HT-29 (cell line): ENCODE measurements around the gene CC2D1B. TPM values are rescaled to one million over a fixed set of nuclear protein-coding genes. Genes with fewer than 3 reads are reported as not detected.
"Not testable (repeated sequence)": the region's sequence is repeated elsewhere in the genome, so short reads cannot be mapped to it uniquely, and the experiment has no call there.

ENCODE experiments used
- DNase-seq: peaks from one replicate; pipeline ENCODE4 v3.0.0-alpha.2; 2015; ENCODE audit warnings: low spot score
- total RNA-seq: library from RNA; depleted of rRNA; stranded (reverse); fragments of >200 nt; shearing (Covaris generic); gene quantifications from 2 replicates; pipeline ENCODE4 v1.2.3, GENCODE V29; 2014; rRNA removed

CC2D1B gene, protein sequence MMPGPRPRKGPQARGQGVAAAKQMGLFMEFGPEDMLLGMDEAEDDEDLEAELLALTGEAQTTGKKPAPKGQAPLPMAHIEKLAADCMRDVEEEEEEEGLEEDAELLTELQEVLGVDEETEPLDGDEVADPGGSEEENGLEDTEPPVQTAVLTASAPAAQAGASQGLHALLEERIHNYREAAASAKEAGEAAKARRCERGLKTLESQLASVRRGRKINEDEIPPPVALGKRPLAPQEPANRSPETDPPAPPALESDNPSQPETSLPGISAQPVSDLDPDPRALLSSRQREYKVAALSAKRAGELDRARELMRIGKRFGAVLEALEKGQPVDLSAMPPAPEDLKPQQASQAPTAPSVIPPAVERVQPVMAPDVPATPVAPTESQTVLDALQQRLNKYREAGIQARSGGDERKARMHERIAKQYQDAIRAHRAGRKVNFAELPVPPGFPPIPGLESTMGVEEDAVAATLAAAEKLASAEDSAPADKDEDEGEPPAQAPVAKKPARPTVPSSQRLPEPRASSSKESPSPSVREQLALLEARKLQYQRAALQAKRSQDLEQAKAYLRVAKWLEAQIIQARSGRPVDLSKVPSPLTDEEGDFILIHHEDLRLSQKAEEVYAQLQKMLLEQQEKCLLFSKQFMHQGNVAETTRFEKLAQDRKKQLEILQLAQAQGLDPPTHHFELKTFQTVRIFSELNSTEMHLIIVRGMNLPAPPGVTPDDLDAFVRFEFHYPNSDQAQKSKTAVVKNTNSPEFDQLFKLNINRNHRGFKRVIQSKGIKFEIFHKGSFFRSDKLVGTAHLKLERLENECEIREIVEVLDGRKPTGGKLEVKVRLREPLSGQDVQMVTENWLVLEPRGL
- total RNA-seq, result 32.5 and 32.9 TPM in 2 replicates

DNA sequence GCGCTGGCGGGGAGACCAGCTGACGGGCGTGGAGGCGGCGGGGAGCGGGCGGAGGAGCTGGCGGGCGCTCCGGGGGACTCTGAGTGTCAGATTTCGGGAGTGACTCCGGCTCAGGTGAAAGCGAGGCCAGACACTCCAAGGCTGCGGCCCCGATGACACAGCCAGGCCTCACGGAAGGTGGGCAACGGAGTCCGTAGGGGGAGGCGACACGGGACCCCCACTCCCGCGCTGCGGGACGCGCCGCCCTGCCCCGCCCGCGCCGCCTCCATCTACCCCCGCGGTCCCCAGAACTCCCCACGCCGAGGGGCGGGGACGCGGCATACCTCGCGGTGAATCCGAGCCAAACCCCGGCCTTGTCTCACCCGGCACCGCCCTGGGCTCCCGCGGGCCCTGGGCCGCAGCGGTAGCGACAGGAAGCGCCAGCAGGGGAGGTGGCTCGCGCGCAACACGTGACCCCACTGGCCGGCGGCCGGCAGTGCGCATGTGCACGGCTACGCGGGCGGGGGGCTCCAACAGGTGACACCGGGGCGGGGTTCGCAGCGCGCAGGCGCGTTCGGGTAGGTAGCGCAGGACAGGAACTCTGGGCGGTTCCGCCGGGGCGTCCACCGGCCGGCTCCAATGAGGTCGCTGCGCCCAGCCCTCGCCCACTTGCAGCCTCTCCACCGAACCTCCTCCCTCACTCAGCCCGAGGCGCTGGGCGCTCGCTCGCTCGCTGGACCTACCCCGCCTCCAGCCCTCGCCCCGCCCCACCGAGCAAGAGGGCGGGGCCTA lies at the start of gene CC2D1B:
CC2D1B (minus strand) TSS at position 460 of the 771 bp plus-strand sequence. CDS start 1,585 bp downstream, outside the sequence.
- DNase-seq, result peak; percentile 98

DNA sequence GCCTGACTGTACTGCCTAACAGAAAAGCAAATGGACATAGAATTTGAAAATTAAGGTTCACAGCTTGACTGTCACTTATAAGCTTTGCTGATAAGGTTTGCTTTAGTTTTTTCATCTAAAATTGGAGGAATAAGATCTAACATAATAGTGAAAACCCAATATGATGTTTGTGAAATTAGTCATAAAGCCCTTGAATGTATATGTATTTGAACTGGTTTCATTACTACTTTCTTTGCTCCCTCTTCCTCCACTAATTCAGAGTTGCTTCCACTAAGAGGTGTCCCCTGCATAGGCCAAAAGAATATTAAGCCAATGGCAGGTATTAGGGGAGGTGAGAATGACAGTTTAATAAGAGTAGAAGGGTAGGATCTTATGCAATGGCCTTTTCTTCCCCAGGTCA lies 48.9 kb upstream of the CC2D1B start:
- no peak for DNase-seq

DNA sequence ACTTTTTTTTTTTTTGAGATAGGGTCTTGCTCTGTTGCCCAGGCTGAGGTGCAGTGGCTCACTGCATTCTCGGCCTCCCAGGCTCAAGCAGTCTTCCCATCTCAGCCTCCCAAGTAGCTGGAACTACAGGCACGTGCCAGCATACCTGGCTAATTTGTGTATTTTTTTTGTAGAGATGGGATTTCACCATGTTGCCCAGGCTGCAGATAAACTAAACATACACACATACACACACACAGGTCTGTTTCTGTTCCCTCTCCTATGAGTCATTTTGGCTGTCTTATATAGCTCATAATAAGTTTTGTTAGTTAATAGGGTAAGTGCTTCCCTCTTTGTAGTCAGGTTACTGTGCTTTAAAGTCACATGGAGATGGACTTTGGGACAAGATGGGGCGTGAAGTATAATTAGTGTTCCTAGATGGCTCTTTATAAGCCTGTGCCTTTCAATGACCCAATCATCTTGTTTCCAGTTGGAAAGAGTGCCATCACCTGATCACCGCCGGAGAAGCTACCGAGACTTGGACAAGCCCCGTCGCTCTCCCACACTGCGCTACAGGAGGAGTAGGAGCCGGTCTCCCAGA lies 47.5 kb upstream of the CC2D1B start:
- DNase-seq, result no peak

DNA sequence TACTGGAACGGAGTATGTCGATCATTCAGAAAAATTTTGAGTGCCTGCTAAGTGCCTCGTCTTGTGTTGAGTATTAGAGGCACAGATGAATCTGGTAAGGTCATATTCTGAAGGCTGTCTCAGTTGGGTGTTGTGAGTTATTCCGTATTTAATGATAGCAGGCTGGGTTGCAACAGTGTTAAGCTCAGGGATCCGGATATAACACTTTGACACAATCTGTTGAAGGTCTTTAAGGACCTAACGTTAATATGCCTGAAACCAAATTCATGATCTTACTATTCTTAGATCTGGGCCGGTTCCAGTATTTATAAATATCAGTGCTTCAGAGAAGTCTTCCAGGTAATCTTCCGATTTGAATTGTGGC lies 39.0 kb upstream of the CC2D1B start:
- DNase-seq, result no peak

DNA sequence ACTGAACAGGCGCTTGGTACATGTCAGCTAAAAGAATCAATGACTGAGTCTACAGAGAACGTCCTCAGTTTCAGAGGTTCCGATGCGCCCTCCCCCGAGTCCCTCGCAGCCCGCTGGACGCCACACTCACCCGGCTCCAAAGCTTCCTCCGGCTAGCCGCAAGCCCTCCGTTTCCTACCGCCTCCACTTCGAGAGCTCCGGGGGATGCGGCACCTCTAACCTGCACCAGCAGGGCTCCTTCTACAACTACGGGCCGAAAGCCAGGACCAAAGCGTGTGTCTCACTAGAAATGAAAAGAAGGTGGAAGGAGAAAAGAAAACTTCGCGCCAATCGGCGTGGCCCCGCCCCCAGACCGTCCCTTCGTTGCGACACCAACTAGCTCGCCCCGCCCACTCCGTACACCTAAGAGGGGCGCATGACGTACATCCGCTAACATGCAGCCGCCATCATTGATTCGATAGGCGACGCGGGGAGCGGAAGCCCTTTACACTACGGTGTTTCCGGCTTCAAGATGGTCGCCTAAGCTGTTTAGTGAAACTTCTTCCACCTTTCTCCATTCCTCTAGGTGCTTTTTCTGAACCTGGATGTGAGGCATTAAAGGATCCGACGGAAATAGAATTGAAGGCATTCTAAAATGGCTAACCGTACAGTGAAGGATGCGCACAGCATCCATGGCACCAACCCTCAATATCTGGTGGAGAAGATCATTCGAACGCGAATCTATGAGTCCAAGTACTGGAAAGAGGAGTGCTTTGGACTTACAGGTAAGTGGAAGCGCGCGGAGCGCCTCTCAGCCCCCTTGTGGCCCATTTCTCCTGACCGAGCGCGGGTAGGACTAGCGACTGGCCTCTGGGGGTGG lies 38.3 kb upstream of the CC2D1B start, which contains the start of the genes ORC1 and PRPF38A:
ORC1 (minus strand) TSS at position 308 of the 859 bp plus-strand sequence. CDS start 2,200 bp downstream, outside the sequence.
PRPF38A (plus strand) TSS at position 487 of the 859 bp plus-strand sequence; CDS start at position 635, 148 bp downstream.
- peak; percentile 97 for DNase-seq

DNA sequence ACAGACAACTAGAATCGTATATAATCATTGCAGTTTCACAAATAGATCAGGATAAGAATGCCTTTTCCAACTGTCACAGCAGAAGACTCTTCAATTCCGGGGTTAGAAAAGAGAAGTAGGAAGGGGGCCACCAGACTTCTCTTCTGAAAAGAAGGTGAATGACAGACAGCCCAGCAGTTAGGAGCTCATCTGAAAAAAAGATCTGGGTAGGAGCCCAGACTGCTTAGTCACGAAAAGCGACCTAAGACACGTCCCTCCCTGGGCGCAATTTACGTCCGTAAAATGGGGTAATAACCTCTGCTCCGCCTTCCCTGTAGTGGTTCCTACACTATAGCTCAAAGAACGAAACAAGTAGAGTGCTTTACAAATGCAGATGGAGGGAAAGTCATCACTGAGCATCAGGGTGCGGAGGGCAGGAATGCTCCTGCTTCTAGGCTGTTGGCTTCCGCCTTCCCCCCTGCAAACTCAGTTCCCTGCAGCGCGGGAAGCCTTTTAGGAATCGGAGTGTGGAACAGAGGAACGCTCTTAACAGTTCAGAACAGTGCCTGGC lies 37.6 kb upstream of the CC2D1B start:
- no peak for DNase-seq

DNA sequence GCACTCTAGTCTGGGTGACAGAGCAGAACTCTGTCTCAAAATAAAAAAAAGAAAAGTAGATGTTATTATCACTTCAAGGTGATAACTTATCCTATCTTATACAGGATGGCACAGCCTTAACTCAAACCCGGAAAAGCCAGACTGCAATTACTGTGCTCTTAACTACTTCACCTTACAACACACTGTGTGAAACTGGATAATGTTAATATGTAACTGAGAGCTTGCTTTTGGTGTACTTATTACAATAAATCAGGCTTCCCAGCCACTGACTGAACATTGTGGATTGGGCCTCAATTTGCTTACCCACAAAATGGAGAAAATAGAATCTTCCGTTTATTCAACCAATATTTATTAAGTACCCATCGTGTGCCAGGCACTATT lies 36.8 kb upstream of the CC2D1B start:
- peak; percentile 18 for DNase-seq

DNA sequence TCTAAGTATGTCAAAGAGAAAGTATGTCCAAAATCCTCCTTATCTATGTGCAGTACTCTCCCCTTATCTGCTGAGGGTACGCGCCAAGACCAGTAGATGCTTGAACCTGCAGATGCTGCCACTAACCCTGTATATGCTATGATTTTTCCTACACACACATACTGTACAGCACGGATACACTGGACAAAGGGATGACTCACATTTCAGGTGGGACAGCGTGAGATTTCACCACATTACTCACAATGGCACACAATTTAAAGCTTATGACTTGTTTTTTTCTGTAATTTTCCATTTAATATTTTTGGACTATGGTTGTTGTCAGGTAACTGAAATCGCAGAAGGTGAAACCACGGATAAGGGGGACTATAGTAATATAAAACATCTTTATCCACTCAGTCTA lies 34.1 kb upstream of the CC2D1B start:
- no peak for DNase-seq

DNA sequence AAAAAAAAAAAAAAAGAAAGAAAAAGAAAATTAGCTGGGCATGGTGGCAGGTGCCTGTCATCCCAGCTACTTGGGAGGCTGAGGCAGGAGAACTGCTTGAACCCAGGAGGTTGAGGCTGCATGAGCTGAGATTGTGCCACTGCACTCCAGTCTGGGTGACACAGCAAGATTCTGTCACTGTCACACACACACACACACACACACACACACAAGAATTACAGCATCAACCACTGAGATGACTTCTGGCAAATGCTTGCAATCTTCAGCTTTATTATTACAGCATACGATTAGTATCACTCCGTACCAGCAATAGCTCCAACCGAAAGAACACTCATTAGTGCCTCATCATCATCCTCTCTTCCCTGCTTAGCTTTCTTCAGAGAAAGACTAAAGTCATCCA lies 33.6 kb upstream of the CC2D1B start:
- DNase-seq, result no peak

DNA sequence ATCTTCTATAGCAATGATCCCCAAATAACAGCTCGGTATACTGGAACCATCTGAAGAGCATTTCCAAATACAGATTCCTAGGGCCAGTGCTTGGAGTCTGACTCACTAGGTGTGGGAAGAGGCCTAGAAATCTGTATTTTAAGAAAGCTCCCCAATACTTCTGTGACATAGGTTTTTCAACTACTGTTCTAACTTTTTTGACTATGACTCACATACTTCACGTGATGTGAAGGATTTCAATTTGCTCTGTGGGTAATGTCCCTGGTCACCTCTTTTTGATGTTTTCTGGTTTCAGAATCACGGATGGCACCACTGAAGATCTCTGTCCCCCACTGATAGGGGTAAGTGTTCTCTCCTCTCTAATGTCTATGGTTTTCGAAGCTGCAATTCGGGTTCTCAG lies 27.2 kb upstream of the CC2D1B start:
- DNase-seq, result no peak

DNA sequence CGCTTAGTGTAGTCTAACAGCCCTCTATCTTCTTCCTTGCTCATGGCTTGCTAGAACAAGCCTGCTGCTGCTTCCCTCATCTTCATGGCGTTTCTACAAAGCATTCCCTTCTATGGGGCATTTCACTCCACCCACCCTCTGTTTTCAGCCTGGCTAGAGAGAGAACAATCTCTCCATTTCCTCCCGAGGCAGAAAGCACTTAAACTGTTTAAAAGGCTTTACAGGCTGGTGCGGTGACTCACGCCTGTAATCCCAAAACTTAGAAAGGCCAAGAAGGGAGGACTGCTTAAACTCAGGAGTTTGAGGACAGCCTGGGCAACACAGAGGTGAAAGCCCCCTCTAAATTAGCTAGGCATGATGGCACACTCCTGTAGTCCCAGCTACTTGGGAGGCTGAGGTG lies 20.5 kb upstream of the CC2D1B start:
- DNase-seq, result no peak

DNA sequence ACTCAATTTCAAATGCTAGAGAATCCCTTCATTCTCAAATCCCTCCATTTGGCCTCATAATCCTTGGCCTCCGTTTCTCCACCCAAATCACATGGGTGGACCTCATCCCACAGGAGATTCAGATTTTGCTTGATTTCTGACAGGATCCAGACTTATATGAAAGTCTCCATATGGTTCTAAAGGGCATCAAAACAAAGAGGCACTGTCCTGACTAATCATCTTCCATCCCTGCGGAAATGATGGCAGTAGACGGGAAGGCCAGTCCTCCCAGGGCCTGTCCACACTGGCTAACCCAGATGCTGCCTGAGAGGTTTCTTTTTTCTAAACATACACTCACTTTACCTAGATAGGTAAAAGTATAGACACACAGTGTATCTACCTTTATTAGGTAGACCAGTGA lies 19.4 kb upstream of the CC2D1B start:
- no peak for DNase-seq

DNA sequence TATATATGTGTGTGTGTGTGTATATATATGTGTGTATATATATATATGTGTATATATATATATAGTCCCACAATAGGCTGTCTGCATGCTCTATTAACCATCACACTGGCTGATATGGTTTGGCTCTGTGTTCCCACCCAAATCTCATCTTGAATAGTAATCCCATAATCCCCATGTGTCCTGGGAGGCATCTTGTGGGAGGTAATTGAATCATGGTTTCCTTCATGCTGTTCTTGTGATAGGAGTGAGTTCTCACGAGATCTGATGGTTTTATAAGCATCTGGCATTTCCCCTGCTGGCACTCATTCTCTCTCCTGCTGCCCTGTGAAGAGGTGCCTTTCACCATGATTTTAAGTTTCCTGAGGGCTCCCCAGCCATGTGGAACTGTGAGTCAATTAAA lies 3.8 kb upstream of the CC2D1B start:
- DNase-seq, result not testable (repeated sequence)

DNA sequence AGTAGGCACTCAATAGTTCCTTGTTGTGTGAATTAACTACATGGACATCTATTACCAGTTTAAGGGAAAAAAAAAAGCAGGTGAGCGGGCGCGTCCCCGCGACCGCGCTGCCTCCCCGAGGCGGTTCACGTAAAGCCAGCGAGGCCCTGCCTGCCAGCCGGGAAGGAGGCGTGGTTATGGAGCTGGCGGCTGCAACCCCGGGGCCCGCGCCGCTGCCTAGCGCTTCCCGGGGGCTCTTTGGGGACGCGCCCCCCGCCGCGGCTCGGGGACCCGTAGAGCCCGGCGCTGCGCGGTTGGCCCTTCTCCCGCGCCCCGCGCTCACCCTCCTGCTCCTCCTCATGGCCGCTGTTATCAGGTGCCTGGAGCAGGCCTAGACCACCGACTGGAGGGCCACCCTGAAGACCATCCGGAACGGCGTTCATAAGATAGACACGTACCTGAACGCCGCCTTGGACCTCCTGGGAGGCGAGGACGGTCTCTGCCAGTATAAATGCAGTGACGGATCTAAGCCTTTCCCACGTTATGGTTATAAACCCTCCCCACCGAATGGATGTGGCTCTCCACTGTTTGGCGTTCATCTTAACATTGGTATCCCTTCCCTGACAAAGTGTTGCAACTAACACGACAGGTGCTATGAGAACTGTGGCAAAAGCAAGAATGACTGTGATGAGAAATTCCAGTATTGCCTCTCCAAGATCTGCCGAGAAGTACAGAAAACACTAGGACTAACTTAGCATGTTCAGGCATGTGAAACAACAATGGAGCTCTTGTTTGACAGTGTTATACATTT lies 2.6 kb upstream of the CC2D1B start:
- DNase-seq, result peak; percentile 70

DNA sequence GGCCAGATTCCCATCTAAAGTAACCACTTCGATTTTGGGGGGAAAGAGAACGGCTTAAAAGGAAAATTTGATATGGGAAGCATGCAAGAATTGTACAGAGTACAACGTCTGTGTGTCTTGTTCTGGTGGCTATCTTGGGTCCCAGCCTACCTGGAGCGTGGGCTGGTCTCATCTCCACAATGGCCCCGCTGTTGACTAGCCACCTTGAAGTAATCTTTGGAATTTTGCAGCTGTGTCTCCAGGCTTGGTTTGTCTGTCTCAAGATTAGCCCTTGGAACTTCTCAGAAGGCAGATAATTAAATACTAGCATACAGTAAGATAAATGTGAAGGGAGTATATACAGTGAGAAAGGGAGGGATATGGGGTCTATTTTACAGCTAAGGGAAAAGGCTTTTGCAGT lies 1.3 kb upstream of the CC2D1B start:
- DNase-seq, result no peak

DNA sequence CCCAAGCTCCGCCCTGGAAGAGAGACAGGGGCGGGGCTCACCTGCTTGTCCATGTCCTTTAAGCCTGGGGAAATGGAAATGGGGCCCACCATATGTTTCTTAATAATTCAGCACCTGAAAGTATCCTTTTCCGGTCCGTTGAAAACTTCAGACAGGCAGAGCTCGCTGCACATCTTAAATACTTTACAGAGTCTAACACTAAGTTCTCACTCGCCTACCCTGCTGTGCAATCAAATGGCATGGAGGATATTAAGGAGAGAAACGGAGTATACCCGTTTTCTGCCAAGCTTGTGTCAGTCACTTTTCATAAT lies 467 bp upstream of the CC2D1B start:
- no peak for DNase-seq

DNA sequence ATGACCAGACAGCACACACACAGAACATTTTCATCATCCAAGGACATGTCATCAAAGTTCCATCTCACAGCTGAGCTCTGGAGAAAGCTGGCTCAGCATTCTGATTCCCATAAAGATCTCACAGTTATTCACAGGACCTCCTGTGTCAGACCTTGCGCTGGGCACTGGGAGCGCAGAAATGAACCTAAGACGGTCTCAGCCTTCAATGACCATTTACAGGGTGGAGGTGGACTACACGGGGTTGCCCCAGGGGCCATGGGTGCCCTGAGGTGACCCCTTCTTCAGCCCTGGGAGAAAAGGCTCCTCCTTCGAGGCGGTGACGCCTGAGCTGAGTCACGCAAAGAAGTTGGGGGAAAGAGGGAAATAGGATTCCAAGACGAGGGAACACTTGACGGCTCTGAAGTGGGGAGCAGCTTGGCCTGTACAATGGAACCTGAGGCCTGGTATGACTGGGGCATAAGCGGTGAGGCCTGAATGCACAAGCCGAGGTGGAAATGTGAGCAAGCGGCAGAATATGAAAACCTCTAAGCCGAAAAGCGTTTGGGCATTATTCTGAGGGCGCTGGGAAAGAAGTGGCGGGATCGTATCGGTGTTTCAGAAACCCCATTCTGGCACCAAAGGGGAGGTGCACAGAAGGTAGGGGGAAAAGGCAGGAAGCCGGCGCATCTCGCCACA lies 797 bp downstream of the CC2D1B start:
- peak; percentile 67 for DNase-seq

DNA sequence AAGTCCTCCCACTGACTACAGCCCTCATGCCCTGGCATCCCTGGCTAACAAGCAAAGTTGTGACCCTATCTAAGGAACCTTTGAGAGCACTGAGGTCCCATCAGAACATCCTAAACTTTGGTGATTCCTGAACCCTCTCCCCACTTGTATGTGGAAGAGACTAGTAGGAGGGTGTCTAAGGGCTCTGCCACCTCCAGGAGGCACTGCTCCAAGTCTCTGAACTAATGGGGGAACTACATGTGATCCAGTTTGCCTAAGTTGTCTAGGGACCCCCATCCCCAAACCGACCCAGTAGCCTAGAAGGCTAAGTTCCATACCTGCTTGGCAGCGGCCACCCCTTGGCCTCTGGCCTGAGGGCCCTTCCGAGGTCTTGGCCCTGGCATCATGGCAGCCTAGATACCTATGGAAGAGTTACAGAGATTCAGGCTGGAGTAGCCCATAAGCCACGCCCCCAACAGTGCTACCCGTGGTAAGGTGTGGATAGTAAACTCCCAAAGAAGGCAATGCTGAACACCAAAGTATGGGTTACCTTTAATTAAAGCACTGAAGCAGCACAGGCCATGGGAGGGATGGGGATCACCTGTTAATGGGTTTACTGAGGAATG lies 1.7 kb downstream of the CC2D1B start:
- no peak for DNase-seq

DNA sequence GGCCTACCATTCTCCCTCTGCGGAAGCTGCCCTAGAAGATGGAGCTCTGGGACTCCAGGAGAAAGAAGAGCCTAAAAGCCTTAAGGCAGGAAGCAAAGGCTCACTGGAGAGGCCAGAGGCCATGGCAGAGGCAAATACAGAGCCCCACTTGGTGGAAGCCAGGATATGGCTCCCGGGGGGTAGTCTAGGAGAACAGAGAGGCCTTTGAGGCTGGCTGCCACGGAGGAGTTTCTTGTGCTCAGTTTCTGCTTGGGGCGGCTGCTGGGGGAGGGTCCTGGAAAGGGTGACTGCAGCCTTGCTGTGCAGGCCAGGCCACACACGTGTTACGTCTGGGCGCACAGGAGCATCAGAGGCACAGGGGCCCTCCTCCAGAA lies 5.4 kb downstream of the CC2D1B start:
- no peak for DNase-seq
